IPS-20b (cell line): Measurements from ENCODE around the gene SP2.
A peak's percentile ranks its signal among the peaks of the same experiment; 100 is the strongest.

Source experiments
- H3K27ac ChIP-seq: one replicate; pipeline ENCODE4 v1.5.1; 2013; ENCODE audit warnings: low read length
- H3K27me3 ChIP-seq: 2 replicates; pipeline ENCODE4 v1.6.1; 2013; ENCODE audit warnings: mild to moderate bottlenecking, low read length, inconsistent platforms; ENCODE audit not compliant: insufficient read depth
- H3K36me3 ChIP-seq: 2 replicates; pipeline ENCODE4 v1.6.1; 2013; ENCODE audit warnings: low read depth, mild to moderate bottlenecking, inconsistent platforms, low read length, moderate library complexity; ENCODE audit not compliant: insufficient read depth
- H3K4me1 ChIP-seq: 2 replicates; pipeline ENCODE4 v1.6.1; 2013; ENCODE audit warnings: mild to moderate bottlenecking, control low read depth, inconsistent platforms, low read length, moderate library complexity; ENCODE audit not compliant: insufficient read depth
- H3K4me3 ChIP-seq: 2 replicates; pipeline ENCODE4 v1.5.1; 2013; ENCODE audit warnings: mild to moderate bottlenecking, low read length, inconsistent platforms
- H3K9ac ChIP-seq: 2 replicates; pipeline ENCODE4 v1.6.1; 2013; ENCODE audit warnings: low read depth, mild to moderate bottlenecking, inconsistent platforms, low read length, moderate library complexity
- H3K9me3 ChIP-seq: 2 replicates; pipeline ENCODE4 v1.6.1; 2013; ENCODE audit warnings: mild to moderate bottlenecking, low read depth, low read length, inconsistent platforms; ENCODE audit not compliant: insufficient read depth

Gene SP2

DNA sequence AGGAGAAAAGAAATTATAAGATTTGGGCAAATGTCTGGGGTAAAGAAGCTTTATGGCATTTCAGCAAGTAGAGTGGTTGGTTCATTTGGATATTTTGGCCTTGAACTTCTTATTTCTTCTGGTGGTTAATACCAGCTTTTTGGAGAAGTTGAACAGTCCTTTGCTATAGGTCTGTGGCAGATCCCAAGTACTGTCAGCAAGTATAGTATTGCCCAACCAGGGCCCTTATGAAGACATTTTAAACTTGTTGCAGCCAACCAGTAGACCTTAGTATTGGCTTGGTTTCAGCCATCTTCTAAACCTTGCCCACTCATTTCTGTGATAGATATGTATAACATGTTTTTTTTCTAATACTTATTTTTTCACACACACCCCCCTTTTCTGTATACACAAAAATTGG, 2.2 kb downstream of the SP2 start:
- H3K36me3 ChIP-seq, result peaks cover 13% of the 10 kb centered on the region
- no peak overlapping the region for H3K4me3 ChIP-seq
- H3K4me1 ChIP-seq, result peaks cover 26% of the 10 kb centered on the region
- no peak overlapping the region for H3K27ac ChIP-seq
- H3K9ac ChIP-seq, result no peak overlapping the region
- no peaks in the 10 kb centered on the region for H3K9me3 ChIP-seq
- H3K27me3 ChIP-seq, result no peaks in the 10 kb centered on the region

GRCh38 chr17:47899643-47900042, 3.6 kb downstream of the SP2 start:
- peaks cover 26% of the 10 kb centered on the region for H3K4me1 ChIP-seq
- H3K9ac ChIP-seq, result no peak overlapping the region
- no peak overlapping the region for H3K4me3 ChIP-seq
- no peak overlapping the region for H3K27ac ChIP-seq
- peaks cover 13% of the 10 kb centered on the region for H3K36me3 ChIP-seq
- no peaks in the 10 kb centered on the region for H3K27me3 ChIP-seq
- H3K9me3 ChIP-seq, result no peaks in the 10 kb centered on the region

GRCh38 chr17:47901423-47901822, 5.4 kb downstream of the SP2 start:
- Histone ChIP-seq H3K4me3 (peak overlapping the region; percentile 52), H3K36me3 (peaks cover 13% of the 10 kb centered on the region), H3K27ac (no peak overlapping the region), H3K9me3 (no peaks in the 10 kb centered on the region), H3K9ac (no peak overlapping the region), H3K4me1 (peaks cover 21% of the 10 kb centered on the region), H3K27me3 (no peaks in the 10 kb centered on the region)

GRCh38 chr17:47902039-47902744, 6.2 kb downstream of the SP2 start:
- Histone ChIP-seq H3K9ac (no peak overlapping the region; the same call in 1 of the 2 replicates), H3K36me3 (peaks cover 13% of the 10 kb centered on the region), H3K4me3 (peak overlapping the region; percentile 52), H3K27me3 (no peaks in the 10 kb centered on the region), H3K9me3 (no peaks in the 10 kb centered on the region), H3K27ac (no peak overlapping the region), H3K4me1 (peaks cover 21% of the 10 kb centered on the region)

DNA sequence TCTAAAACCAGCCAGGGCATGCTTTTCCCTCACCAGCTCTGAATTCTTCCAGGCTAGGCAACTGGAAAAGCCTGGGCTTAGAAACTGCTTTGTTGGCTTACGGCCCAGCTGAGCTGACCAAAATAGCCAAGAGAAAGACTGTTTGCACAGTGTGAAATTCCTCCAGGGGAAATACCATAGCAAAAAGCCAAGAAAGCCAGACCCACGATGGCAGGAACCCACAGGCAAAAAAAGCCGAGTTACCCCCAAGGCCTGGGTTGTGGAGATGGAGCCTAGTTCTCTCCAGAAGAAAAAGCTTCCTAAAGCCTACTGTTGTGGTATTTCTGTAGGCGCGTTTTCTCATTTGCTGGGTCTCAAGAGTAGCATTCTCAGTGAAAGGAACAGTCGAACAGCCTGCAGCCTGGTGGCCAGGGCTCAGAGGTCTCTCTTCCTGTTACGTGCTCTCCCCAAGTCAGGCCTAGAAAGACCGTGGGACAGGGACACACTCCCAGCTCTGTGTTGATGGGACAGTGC, 9.2 kb downstream of the SP2 start:
- H3K4me3 ChIP-seq, result no peak overlapping the region
- H3K9me3 ChIP-seq, result no peaks in the 10 kb centered on the region
- peaks cover 19% of the 10 kb centered on the region for H3K4me1 ChIP-seq
- H3K27ac ChIP-seq, result no peak overlapping the region
- no peaks in the 10 kb centered on the region for H3K36me3 ChIP-seq
- no peaks in the 10 kb centered on the region for H3K27me3 ChIP-seq
- no peak overlapping the region for H3K9ac ChIP-seq

GRCh38 chr17:47906443-47906842, 10.4 kb downstream of the SP2 start:
- Histone ChIP-seq H3K4me1 (peaks cover 9% of the 10 kb centered on the region), H3K4me3 (no peak overlapping the region), H3K27me3 (no peaks in the 10 kb centered on the region), H3K27ac (no peak overlapping the region), H3K9ac (no peak overlapping the region), H3K36me3 (no peaks in the 10 kb centered on the region), H3K9me3 (no peaks in the 10 kb centered on the region)

DNA sequence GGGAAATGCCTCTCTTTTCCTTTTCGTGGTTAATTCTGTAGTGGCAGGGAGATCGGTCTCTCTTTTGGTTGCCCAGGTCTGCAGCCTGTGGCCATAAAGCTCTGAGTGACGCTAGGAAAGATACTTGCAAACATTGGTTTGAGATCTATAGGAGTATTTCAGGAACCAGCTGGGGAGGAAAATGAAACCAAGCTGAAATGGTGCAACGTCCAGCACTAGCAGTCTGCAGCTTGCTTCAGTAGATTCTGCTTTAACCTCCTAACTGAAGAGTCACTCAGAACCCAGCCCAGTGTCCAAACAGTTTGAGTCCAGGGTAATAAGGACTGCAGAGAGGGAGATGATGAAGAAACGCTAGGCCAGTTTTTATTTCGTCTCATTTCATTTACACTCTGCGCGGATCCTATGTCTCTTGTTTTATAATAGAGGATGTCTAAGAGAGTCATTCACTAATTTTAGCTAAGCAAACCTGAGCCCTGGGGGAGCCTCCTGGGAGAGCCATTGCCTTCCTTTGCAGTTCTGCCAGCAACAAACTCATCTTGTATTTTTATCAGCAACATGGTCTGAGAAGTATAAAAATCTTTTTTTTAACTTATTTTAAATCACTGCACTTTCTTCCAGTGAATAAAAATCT, 12.0 kb downstream of the SP2 start:
- H3K27me3 ChIP-seq, result no peaks in the 10 kb centered on the region
- no peaks in the 10 kb centered on the region for H3K9me3 ChIP-seq
- H3K36me3 ChIP-seq, result no peaks in the 10 kb centered on the region
- H3K27ac ChIP-seq, result no peak overlapping the region
- H3K4me1 ChIP-seq, result no peaks in the 10 kb centered on the region; the same call in 1 of the 2 replicates
- H3K4me3 ChIP-seq, result no peak overlapping the region
- H3K9ac ChIP-seq, result no peak overlapping the region

DNA sequence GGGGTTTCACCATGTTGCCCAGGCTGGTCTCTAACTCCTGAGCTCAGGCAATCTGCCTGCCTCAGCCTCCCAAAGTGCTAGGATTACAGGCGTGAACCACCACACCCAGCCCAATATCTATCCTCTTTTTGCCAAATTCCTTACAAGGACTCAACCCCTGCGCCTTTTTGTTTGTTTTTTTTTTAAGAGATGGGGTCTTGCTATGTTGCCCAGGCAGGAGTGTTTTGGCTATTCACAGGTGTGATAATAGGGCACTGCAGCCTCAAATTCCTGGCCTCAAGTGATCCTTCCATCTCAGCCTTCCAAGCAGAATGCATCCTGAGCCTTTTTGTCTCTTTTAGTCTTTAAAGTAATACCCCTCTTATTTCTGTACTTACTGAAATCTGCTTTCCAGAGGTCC, 17.0 kb downstream of the SP2 start:
- Histone ChIP-seq H3K27ac (no peak overlapping the region), H3K9ac (no peak overlapping the region), H3K4me1 (no peaks in the 10 kb centered on the region), H3K27me3 (no peaks in the 10 kb centered on the region), H3K36me3 (peaks cover 13% of the 10 kb centered on the region; the same call in 1 of the 2 replicates), H3K4me3 (no peak overlapping the region), H3K9me3 (no peaks in the 10 kb centered on the region)

DNA sequence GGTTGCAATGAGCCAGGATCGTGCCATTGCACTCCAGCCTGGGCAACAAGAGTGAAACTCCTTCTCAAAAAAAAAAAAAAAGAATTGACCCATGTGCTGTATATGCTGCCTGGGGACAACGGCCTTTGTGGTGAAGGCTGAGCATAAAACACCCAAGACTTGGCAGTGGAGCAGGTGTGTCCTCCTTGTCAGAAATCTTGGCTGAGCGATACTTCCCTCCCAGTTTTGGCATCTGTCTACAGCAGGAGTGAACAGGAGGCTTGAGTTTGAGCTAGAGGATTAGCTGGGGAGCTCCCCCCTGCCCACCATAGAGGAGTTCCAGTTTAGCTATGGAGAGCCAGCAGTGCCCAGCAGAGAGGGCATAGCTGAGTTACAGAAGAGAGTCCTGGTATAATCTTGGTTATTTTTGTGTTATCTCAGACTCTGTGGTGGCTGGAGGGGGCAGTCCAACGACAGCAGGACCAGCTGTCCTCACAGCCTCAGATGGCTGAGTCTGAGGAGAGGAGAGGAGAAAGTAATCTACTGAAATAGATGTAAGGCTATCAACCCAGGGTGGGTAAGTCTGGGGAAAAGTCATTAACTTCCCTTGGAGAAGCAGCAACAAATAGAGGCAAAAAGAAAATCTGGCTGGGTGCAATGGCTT, 18.4 kb downstream of the SP2 start:
- Histone ChIP-seq H3K27ac (no peak overlapping the region), H3K9ac (no peak overlapping the region), H3K27me3 (no peaks in the 10 kb centered on the region), H3K4me1 (no peaks in the 10 kb centered on the region), H3K9me3 (no peaks in the 10 kb centered on the region), H3K36me3 (peaks cover 20% of the 10 kb centered on the region), H3K4me3 (no peak overlapping the region)

- no peaks in the 10 kb centered on the region for H3K9me3 ChIP-seq
- no peaks in the 10 kb centered on the region for H3K4me1 ChIP-seq
- no peak overlapping the region for H3K9ac ChIP-seq
- H3K27ac ChIP-seq, result no peak overlapping the region
- H3K27me3 ChIP-seq, result no peaks in the 10 kb centered on the region
- H3K4me3 ChIP-seq, result no peak overlapping the region
- peaks cover 20% of the 10 kb centered on the region for H3K36me3 ChIP-seq
These were observed 19.9 kb downstream of the SP2 start for GRCh38 chr17:47915776-47916398.

GRCh38 chr17:47916489-47917208, 20.6 kb downstream of the SP2 start:
- Histone ChIP-seq H3K36me3 (peaks cover 20% of the 10 kb centered on the region), H3K9me3 (no peaks in the 10 kb centered on the region), H3K4me1 (no peaks in the 10 kb centered on the region), H3K9ac (no peak overlapping the region), H3K4me3 (no peak overlapping the region), H3K27me3 (no peaks in the 10 kb centered on the region), H3K27ac (no peak overlapping the region)
